Retinal pigment epithelial cell (primary cell): ENCODE measurements around the gene CYB5B.
A peak's percentile ranks its signal among the peaks of the same experiment; 100 is the strongest.

Experiments used
- DNase-seq: peaks from one replicate; pipeline ENCODE4 v3.0.0-alpha.2; 2010; ENCODE audit warnings: low read depth
- H3K4me3 ChIP-seq: 2 replicates; pipeline ENCODE4 v1.5.1; 2011; ENCODE audit warnings: mild to moderate bottlenecking, low read length, control low read depth, moderate library complexity
- CTCF ChIP-seq: conservative IDR thresholded peaks from 2 replicates; pipeline ENCODE4 v1.5.1; 2011; ENCODE audit warnings: low read depth, low read length, control low read depth, inconsistent platforms

CYB5B gene

GRCh38 chr16:69477546-69477945 is 53.1 kb downstream of the CYB5B start:
- DNase-seq, result no peak
- TF ChIP-seq CTCF, result no peak
- no peak overlapping the region for H3K4me3 ChIP-seq

DNA sequence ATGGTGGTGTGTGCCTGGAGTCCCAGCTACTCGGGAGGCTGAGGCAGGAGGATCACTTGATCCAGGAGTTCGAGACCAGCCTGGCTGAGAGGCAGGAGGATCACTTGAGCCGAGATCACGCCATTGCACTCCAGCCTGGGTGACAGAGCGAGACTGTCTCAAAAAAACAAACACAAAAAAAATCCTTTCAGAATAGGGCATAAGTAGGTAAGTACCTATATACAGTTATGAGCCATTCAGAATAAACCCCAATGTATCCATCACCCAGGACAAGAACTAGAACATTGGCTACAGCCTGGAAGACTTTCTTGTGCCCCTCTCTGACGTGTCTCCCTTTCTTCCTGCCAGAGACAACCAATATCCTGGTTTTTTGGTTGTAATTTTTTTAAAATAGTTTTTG is 54.3 kb downstream of the CYB5B start:
- DNase-seq, result no peak
- H3K4me3 ChIP-seq, result no peak overlapping the region
- TF ChIP-seq CTCF, result no peak

- TF ChIP-seq CTCF, result no peak
- no peak overlapping the region for H3K4me3 ChIP-seq
- DNase-seq, result no peak
Observed at GRCh38 chr16:69479775-69480174, 55.4 kb downstream of the CYB5B start.

DNA sequence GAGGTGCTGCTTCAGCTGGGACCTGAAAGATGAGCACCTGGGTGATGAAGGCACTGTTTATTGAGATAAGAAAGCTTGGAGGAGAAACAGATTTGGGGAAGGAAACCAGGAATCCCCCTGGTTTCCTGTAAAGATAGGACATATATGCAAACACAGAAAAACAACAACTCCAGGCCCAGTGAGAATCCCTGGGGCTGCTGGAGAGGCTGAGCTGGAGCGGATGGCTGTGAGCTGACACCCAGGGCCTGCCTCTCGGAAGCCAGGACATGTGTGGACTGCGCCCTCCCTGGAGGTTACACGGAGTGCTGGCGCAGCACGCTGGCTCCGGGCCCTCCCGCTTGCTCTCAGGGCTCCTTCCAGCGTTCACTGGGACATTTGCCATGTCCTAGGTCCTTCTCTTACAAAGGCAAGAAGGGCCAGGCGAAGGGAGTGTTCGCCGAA is 57.5 kb downstream of the CYB5B start:
- no peak for TF ChIP-seq CTCF
- H3K4me3 ChIP-seq, result no peak overlapping the region
- no peak for DNase-seq

DNA sequence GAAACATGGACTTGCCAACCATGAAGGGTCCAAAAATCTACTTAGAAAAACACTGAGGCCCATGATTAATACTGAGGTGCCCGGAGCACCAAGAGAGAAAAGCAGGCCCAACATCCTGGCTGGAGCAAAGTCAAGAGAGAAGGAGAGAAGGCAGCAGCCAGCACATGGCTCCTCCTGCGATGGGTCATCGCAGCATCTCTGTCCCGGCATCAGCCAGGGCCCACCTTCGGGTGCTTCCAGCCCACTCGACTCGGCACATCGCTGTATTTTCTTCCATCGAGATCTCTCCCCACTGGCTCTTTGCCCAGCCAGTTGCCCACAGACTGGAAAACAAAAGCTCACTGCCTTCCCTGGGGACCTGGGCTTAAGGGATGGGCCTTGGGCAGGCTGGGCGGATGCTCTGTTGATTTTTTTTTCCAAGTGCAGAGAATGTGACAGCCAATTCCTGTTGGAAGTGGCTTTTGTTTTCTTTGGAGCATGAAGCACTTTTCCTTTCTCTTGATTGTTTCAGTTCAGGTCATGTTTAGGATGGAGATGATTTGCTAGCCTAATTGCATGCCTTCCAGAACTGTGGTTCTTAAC is 58.1 kb downstream of the CYB5B start:
- no peak for DNase-seq
- no peak for TF ChIP-seq CTCF
- H3K4me3 ChIP-seq, result no peak overlapping the region

DNA sequence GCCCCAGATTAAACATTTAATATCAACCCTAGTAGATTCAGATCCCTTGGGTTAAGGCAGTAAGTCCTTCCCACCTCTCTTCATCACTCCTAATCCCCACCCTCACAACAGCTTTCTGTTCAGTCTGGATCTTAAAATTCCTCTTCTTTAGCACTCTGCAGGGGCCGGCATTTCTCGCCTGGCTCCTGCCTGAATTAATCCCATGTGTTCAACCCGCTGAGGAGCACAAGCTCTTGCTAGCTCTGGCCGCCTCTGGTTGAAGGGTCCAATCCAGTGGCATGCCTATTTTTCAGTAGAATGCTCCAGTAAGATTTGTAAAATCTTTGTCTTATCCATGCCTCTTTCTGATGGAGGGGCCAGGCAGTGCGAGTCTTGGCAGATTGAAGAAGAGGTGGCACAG is 59.2 kb downstream of the CYB5B start:
- peak; percentile 31 for DNase-seq
- TF ChIP-seq CTCF, result no peak

GRCh38 chr16:69485361-69485760 is 60.9 kb downstream of the CYB5B start:
- DNase-seq, result no peak
- no peak for TF ChIP-seq CTCF
- H3K4me3 ChIP-seq, result no peak overlapping the region

More for the DNA sequence above, 59.2 kb downstream of the CYB5B start:
- H3K4me3 ChIP-seq, result no peak overlapping the region
